Right cardiac atrium (tissue), 5 donors: ENCODE data around the gene SPECC1. TPM values are rescaled to one million over a fixed set of nuclear protein-coding genes. Genes with fewer than 3 reads are reported as not detected.
"Not testable (repeated sequence)": the region's sequence is repeated elsewhere in the genome, so short reads cannot be mapped to it uniquely, and the experiment has no call there.

ENCODE experiments used
- ATAC-seq, 2 donors: fragments of 200-7000 bp; cut with Tn5 transposase; one replicate each; pipeline versions ENCODE4 v1.8.0 to v1.9.1; 2020; ENCODE audit warnings: moderate library complexity in 2 of 2, mild to moderate bottlenecking in 1 of 2
- DNase-seq, 3 donors: peaks; one replicate each; pipeline ENCODE4 v3.0.0-alpha.2; 2020
- H3K27ac ChIP-seq: one replicate; pipeline ENCODE4 v1.5.1; 2013; ENCODE audit warnings: mild to moderate bottlenecking, low read length, control low read depth, moderate library complexity
- H3K27me3 ChIP-seq: one replicate; pipeline ENCODE4 v1.6.1; 2013; ENCODE audit not compliant: control insufficient read depth, insufficient read depth
- H3K4me1 ChIP-seq: one replicate; pipeline ENCODE4 v1.6.1; 2013; ENCODE audit warnings: low read length; ENCODE audit not compliant: control insufficient read depth, insufficient read depth
- H3K4me3 ChIP-seq: one replicate; pipeline ENCODE4 v1.5.1; 2013; ENCODE audit warnings: low read length, control low read depth
- H3K9me3 ChIP-seq: one replicate; pipeline ENCODE4 v1.6.1; 2013; ENCODE audit warnings: low read length; ENCODE audit not compliant: control insufficient read depth
- WGBS: extraction: QIAGEN DNeasy Blood & Tissue Kit; methylation state at CpG from one replicate; pipeline ENCODE4 v1.1.7; 2013; 5-methylcytosine and 5-hydroxymethylcytosine counted together
- intact Hi-C, 4 donors: fragments of 100-400 bp; cut with DNase I; formaldehyde crosslinking; loops; one replicate each; pipeline versions ENCODE4 v1.11.0 to v1.14.0; 2022 to 2023
- polyA plus RNA-seq: library from polyadenylated mRNA; stranded (reverse); fragments of 200-250 nt; gene quantifications from one replicate; pipeline ENCODE4 v1.2.3, GENCODE V29; 2013
- total RNA-seq, 4 donors: library from RNA; stranded (reverse); fragmentation: NEBNext Ultra II Directional; extraction: Animal tissue kit (Norgen Biotek cat#: 25700); gene quantifications; one replicate each; pipeline ENCODE4 v1.2.1, GENCODE V29; 2021
- donor health status: healthy with polysubstance abuse.
- donor health status: DM: no; HTN: yes; CAD: no.
- donor health status: DM: no; HTN: no; CAD: no.
- donor health status: DM: no; HTN: yes; CAD: no; lungs with severe emphysema.
- donor health status: DM: yes; HTN: yes; CAD: no.

SPECC1 gene
- total and polyA plus RNA-seq, 5 donors: 3.1 to 9.7 (median 8.0) TPM

GRCh38 chr17:20246692-20247091 is 237.5 kb downstream of the SPECC1 start:
- Histone ChIP-seq H3K27me3 (no peaks in the 10 kb centered on the region), H3K9me3 (peaks cover 2% of the 10 kb centered on the region), H3K4me1 (no peaks in the 10 kb centered on the region), H3K4me3 (no peak overlapping the region), H3K27ac (no peak overlapping the region)
- DNase-seq (no peak), ATAC-seq (no peak)
- 84% methylated on average over 1 of the region's 1 CpG for WGBS
- intact Hi-C loops: loop anchor here in 1 of 4 donors (10.0 kb wide), 1 partner anchor 62 kb away; no protein-coding TSS in a partner anchor

GRCh38 chr17:20253323-20253722 is 244.2 kb downstream of the SPECC1 start:
- ATAC-seq: no peak
- no peak for DNase-seq
- no peaks in the 10 kb centered on the region for H3K27me3 ChIP-seq
- no peaks in the 10 kb centered on the region for H3K4me1 ChIP-seq
- 86% methylated on average over 7 of the region's 7 CpGs for WGBS
- H3K9me3 ChIP-seq: peaks cover 2% of the 10 kb centered on the region
- intact Hi-C loops: no loop called here
- no peak overlapping the region for H3K4me3 ChIP-seq
- H3K27ac ChIP-seq: no peak overlapping the region

GRCh38 chr17:20254541-20254940 is 245.4 kb downstream of the SPECC1 start:
- intact Hi-C loops: no loop called here
- 84% methylated on average over 2 of the region's 2 CpGs for WGBS
- H3K27ac ChIP-seq: no peak overlapping the region

GRCh38 chr17:20256144-20256543 is 247.0 kb downstream of the SPECC1 start:
- no peaks in the 10 kb centered on the region for H3K9me3 ChIP-seq
- no peak overlapping the region for H3K27ac ChIP-seq
- no peak for ATAC-seq
- H3K4me3 ChIP-seq: no peak overlapping the region
- H3K27me3 ChIP-seq: no peaks in the 10 kb centered on the region
- DNase-seq: no peak
- H3K4me1 ChIP-seq: no peaks in the 10 kb centered on the region
- WGBS: 95% methylated on average over 2 of the region's 2 CpGs
- intact Hi-C loops: no loop called here

More at GRCh38 chr17:20254541-20254940, 245.4 kb downstream of the SPECC1 start:
- DNase-seq: no peak
- ATAC-seq: no peak
- Histone ChIP-seq H3K9me3 (no peaks in the 10 kb centered on the region), H3K27me3 (no peaks in the 10 kb centered on the region), H3K4me3 (no peak overlapping the region), H3K4me1 (no peaks in the 10 kb centered on the region)

GRCh38 chr17:20257008-20257407 is 247.8 kb downstream of the SPECC1 start:
- 81% methylated on average over 1 of the region's 1 CpG for WGBS
- Histone ChIP-seq H3K4me1 (no peaks in the 10 kb centered on the region), H3K27ac (no peak overlapping the region), H3K4me3 (no peak overlapping the region), H3K27me3 (no peaks in the 10 kb centered on the region), H3K9me3 (no peaks in the 10 kb centered on the region)
- no peak for DNase-seq
- ATAC-seq: no peak
- intact Hi-C loops: no loop called here

- 90% methylated on average over 3 of the region's 3 CpGs for WGBS
- Histone ChIP-seq H3K27ac (no peak overlapping the region), H3K4me1 (no peaks in the 10 kb centered on the region), H3K4me3 (no peak overlapping the region), H3K9me3 (no peaks in the 10 kb centered on the region), H3K27me3 (no peaks in the 10 kb centered on the region)
- intact Hi-C loops: no loop called here
- DNase-seq: no peak
- ATAC-seq: no peak
Measured at GRCh38 chr17:20257798-20258197, 248.6 kb downstream of the SPECC1 start.

- H3K4me3 ChIP-seq: no peak overlapping the region
- WGBS: 96% methylated on average over 4 of the region's 4 CpGs
- intact Hi-C loops: no loop called here
- no peaks in the 10 kb centered on the region for H3K27me3 ChIP-seq
- ATAC-seq (no peak), DNase-seq (no peak)
- H3K9me3 ChIP-seq: no peaks in the 10 kb centered on the region
- H3K4me1 ChIP-seq: no peaks in the 10 kb centered on the region
- no peak overlapping the region for H3K27ac ChIP-seq
Measured at GRCh38 chr17:20259668-20260067, 250.5 kb downstream of the SPECC1 start.

- H3K4me1 ChIP-seq: no peaks in the 10 kb centered on the region
- H3K27me3 ChIP-seq: no peaks in the 10 kb centered on the region
- H3K9me3 ChIP-seq: no peaks in the 10 kb centered on the region
- WGBS: 83% methylated on average over 6 of the region's 6 CpGs
- H3K4me3 ChIP-seq: no peak overlapping the region
- H3K27ac ChIP-seq: no peak overlapping the region
- ATAC-seq: no peak
- intact Hi-C loops: no loop called here
- DNase-seq: no peak
Measured at GRCh38 chr17:20260268-20260667, 251.1 kb downstream of the SPECC1 start.

GRCh38 chr17:20262226-20263114 is 253.3 kb downstream of the SPECC1 start:
- ATAC-seq: no peak
- no peaks in the 10 kb centered on the region for H3K4me1 ChIP-seq
- no peaks in the 10 kb centered on the region for H3K27me3 ChIP-seq
- intact Hi-C loops: no loop called here
- no peak overlapping the region for H3K4me3 ChIP-seq
- 88% methylated on average over 8 of the region's 8 CpGs for WGBS
- DNase-seq: no peak
- H3K9me3 ChIP-seq: no peaks in the 10 kb centered on the region
- H3K27ac ChIP-seq: no peak overlapping the region

- H3K27me3 ChIP-seq, H3K27ac ChIP-seq, H3K9me3 ChIP-seq, H3K4me3 ChIP-seq, ATAC-seq, DNase-seq, intact Hi-C loops, H3K4me1 ChIP-seq: not testable (repeated sequence)
- WGBS: 69% methylated on average over 5 of the region's 5 CpGs
Measured at GRCh38 chr17:20263115-20263433, 253.9 kb downstream of the SPECC1 start.

GRCh38 chr17:20263595-20263994 is 254.4 kb downstream of the SPECC1 start:
- intact Hi-C loops: no loop called here
- no peaks in the 10 kb centered on the region for H3K4me1 ChIP-seq

More at GRCh38 chr17:20263595-20263994, 254.4 kb downstream of the SPECC1 start:
- DNase-seq (no peak), ATAC-seq (no peak)
- Histone ChIP-seq H3K27me3 (no peaks in the 10 kb centered on the region), H3K27ac (no peak overlapping the region), H3K4me3 (no peak overlapping the region), H3K9me3 (no peaks in the 10 kb centered on the region)
- WGBS: 67% methylated on average over 5 of the region's 5 CpGs
